Bronchial epithelial cell (primary cell): ENCODE measurements around the gene ARHGAP8. TPM values are rescaled to one million over a fixed set of nuclear protein-coding genes. Genes with fewer than 3 reads are reported as not detected.

Experiments
- DNase-seq: peaks from one replicate; pipeline ENCODE4 v3.0.0-alpha.2; 2010; ENCODE audit warnings: low read depth
- FAIRE-seq: peaks from 2 replicates; lab custom pipeline; 2011; peaks lifted over from hg19 to GRCh38; lab: Jason Lieb, UNC
- H3K27me3 ChIP-seq: 2 replicates; pipeline ENCODE4 v1.5.1; 2011; ENCODE audit warnings: low read length; ENCODE audit not compliant: control insufficient read depth, insufficient read depth
- H3K36me3 ChIP-seq: 2 replicates; pipeline ENCODE4 v1.5.1; 2011; ENCODE audit warnings: low read length; ENCODE audit not compliant: control insufficient read depth, insufficient read depth
- H3K4me3 ChIP-seq: 2 replicates; pipeline ENCODE4 v1.5.1; 2011; ENCODE audit warnings: mild to moderate bottlenecking, low read depth, low read length, control low read depth
- total RNA-seq: library from RNA; depleted of rRNA; stranded (reverse); fragments of >200 nt; gene quantifications from 2 replicates; pipeline ENCODE4 v1.2.1, GENCODE V29; 2014
- TF ChIP-seq, protein P1 (sequence below): IDR thresholded peaks from 2 replicates; pipeline ENCODE4 v1.5.1; 2011; ENCODE audit warnings: mild to moderate bottlenecking, moderate library complexity, low read length, control low read depth, inconsistent platforms; ENCODE audit not compliant: insufficient read depth, severe bottlenecking

ARHGAP8 gene
- total RNA-seq, 1 donor from 2014 or later: 15.0 TPM

DNA sequence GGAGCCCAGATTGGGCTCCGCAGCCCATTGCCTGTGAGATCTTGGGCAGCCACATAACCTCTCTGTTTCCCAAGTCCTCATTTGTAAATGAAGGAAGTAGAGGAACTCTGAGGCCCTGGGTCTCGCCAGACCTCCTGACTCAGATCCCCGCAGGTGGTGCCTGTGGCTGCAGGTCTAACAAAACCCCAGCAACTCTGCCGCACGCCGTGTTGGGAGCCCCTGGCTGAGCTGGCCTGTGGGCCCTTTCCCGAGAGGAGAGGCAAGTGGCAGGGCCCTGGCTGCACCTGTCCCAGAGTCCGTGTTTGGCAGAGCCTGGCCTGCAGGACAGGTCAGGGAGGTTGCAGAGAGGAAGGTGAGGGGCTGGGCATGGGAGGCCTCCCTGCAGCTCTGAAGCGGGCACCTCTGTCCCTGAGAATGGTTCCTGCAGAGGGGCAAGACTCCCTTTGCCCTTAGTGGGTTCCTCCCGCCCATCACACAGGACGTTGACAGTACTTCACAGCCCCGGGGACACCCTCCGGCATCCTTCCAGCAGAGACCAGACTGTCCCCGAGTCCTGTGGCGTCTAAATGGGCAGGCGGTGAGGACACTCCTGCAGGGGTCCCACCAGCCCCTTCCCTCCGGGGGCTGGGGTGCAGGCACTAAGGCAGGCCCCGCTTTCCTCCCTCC lies 67.7 kb downstream of the ARHGAP8 start:
- FAIRE-seq: no peak
- H3K36me3 ChIP-seq: peaks cover 15% of the 10 kb centered on the region
- H3K4me3 ChIP-seq: no peak overlapping the region
- TF ChIP-seq, protein P1, sequence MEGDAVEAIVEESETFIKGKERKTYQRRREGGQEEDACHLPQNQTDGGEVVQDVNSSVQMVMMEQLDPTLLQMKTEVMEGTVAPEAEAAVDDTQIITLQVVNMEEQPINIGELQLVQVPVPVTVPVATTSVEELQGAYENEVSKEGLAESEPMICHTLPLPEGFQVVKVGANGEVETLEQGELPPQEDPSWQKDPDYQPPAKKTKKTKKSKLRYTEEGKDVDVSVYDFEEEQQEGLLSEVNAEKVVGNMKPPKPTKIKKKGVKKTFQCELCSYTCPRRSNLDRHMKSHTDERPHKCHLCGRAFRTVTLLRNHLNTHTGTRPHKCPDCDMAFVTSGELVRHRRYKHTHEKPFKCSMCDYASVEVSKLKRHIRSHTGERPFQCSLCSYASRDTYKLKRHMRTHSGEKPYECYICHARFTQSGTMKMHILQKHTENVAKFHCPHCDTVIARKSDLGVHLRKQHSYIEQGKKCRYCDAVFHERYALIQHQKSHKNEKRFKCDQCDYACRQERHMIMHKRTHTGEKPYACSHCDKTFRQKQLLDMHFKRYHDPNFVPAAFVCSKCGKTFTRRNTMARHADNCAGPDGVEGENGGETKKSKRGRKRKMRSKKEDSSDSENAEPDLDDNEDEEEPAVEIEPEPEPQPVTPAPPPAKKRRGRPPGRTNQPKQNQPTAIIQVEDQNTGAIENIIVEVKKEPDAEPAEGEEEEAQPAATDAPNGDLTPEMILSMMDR: no peak
- no peak for DNase-seq
- H3K27me3 ChIP-seq: no peaks in the 10 kb centered on the region

DNA sequence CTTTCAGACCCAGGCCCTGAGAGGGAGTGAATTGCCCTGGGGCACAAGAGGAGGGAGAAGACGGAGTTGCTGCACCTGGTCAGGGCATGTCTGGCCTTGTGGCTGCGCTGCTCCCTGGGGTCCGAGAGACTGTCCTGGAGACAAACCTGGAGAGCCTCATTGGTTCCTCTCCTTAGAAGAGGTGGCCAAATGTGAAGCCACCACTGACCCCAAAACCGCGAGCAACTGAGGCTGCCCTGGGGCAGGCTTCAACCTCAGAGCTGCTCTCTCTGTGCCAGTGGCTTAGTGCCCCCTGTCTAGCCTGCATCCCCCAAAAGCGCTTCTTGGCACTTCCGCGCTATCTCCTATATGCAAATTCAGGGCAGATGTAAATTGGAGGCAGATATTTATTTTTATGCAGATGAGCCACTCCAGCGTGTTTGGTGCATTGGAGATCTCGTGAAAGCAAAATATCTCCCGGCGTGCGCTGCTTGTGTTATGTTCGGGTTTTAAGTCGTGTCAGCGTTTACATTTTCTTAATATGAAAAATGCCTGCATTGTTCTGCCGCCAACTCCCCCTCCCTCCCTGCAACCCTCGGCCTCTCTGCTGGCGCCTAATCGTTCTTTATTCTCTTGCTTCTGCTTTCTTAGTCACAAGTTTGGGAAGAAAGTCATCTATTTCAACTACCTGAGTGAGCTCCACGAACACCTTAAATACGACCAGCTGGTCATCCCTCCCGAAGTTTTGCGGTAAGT lies 69.5 kb downstream of the ARHGAP8 start:
- H3K27me3 ChIP-seq: no peaks in the 10 kb centered on the region
- TF ChIP-seq, protein P1: no peak
- H3K4me3 ChIP-seq: no peak overlapping the region
- DNase-seq (no peak), FAIRE-seq (no peak)
- peaks cover 19% of the 10 kb centered on the region for H3K36me3 ChIP-seq

DNA sequence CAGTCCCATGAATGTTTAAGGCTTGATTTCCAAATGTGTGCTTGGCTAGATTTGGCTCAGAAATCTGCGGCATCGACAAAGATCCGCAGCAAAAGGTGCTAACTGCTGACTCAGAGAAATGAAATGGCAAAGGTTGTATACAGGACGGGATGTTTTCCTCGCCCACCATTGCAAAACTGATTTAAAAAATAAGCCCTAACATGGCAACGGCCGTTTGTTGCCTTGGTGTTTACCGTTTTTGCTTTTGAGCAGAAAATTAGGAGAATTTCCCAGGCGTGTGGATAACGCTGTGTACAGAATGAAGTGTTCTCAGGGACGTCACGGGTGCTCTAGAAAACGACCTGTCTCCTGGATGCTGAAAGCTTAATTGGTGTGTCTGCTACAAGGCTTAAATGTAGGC lies 70.2 kb downstream of the ARHGAP8 start:
- TF ChIP-seq, protein P1: no peak
- DNase-seq (no peak), FAIRE-seq (no peak)
- Histone ChIP-seq H3K4me3 (no peak overlapping the region), H3K36me3 (peaks cover 20% of the 10 kb centered on the region), H3K27me3 (no peaks in the 10 kb centered on the region)

DNA sequence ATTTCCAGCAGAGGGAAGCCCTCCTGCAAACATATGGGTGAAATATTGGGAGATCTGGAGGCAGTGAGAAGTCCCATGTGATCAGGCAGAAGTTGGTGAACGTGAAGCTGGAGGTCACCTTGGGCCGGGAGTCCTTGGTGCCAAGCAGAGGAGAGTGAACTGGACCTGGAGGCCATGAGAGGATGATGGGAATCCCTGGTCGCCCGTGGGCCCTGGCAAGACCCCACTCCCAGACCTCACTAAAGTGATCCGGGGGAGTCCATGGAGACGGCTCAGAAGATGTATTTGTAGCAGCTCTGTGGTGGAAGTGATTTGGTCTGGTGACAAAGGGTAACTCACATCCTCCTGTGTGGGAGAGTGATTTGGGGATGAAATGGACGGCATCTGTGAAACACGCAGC lies 71.0 kb downstream of the ARHGAP8 start:
- DNase-seq (no peak), FAIRE-seq (no peak)
- TF ChIP-seq, protein P1: no peak
- peaks cover 20% of the 10 kb centered on the region for H3K36me3 ChIP-seq
- H3K27me3 ChIP-seq: no peaks in the 10 kb centered on the region
- H3K4me3 ChIP-seq: no peak overlapping the region

DNA sequence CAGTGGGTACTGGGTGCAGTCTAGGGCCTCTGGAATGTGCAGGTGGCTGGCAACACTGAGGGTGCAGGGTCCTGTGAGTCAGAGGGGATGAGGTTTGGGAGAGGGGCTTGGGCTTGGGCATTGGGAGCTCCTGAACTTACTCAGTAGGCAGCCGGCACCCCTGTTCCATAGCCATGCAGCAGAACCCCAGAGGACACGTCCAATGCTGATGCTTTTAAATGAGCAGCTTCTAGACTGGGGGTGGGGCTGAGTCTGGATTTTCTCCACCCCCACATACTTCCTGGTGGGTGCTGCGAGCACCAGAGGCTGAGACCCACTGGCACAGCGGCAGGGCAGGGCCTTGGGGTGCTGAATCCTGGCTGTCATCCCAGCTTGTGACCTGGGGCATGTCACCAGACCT lies 71.4 kb downstream of the ARHGAP8 start:
- no peak for DNase-seq
- no peaks in the 10 kb centered on the region for H3K27me3 ChIP-seq
- no peak for FAIRE-seq
- H3K4me3 ChIP-seq: no peak overlapping the region
- TF ChIP-seq, protein P1: no peak
- peaks cover 19% of the 10 kb centered on the region for H3K36me3 ChIP-seq
